Transverse colon (tissue), 4 donors: ENCODE measurements around the gene HS2ST1. TPM values are rescaled to one million over a fixed set of nuclear protein-coding genes. Genes with fewer than 3 reads are reported as not detected.
A peak's percentile ranks its signal among the peaks of the same experiment; 100 is the strongest.
"Not testable (repeated sequence)": the region's sequence is repeated elsewhere in the genome, so short reads cannot be mapped to it uniquely, and the experiment has no call there.

Experiments used
- DNase-seq: peaks from one replicate; pipeline ENCODE4 v3.0.0-alpha.2; 2019
- H3K27ac ChIP-seq, 4 donors: fragments of 200-600 bp; sonication (generic); 2 replicates each; pipeline ENCODE4 v1.5.1; 2016 to 2018; ENCODE audit warnings: inconsistent platforms in 4 of 4
- H3K27me3 ChIP-seq: fragments of 200-600 bp; sonication (generic); 2 replicates; pipeline ENCODE4 v1.5.1; 2017; ENCODE audit warnings: inconsistent platforms
- H3K36me3 ChIP-seq, 4 donors: fragments of 200-600 bp; sonication (generic); 2 replicates each; pipeline ENCODE4 v1.5.1; 2017 to 2019; ENCODE audit warnings: inconsistent platforms in 4 of 4
- H3K4me1 ChIP-seq, 4 donors: fragments of 200-600 bp; sonication (generic); 2 replicates each; pipeline ENCODE4 v1.5.1; 2017 to 2020; ENCODE audit warnings: inconsistent platforms in 4 of 4
- H3K4me3 ChIP-seq, 4 donors: fragments of 200-600 bp; sonication (generic); 1 replicate in 1 of 4; 2 replicates in 3 of 4; pipeline versions ENCODE4 v1.5.1 to v1.6.1; 2017 to 2019; ENCODE audit warnings: inconsistent platforms in 4 of 4
- H3K9me3 ChIP-seq, 2 donors: fragments of 200-600 bp; sonication (generic); 2 replicates each; pipeline ENCODE4 v1.5.1; 2017 to 2019; ENCODE audit warnings: inconsistent platforms in 2 of 2
- CTCF ChIP-seq, 5 experiments: fragments of 200-600 bp in 3 of 5; fragments of 450-650 bp in 2 of 5; sonication (generic) in 3 of 5; IDR thresholded peaks; 1 replicate in 2 of 5; 2 replicates in 3 of 5; pipeline ENCODE4 v1.5.1; 2016 to 2017; ENCODE audit warnings: antibody characterized with exemption in 5 of 5, inconsistent platforms in 3 of 5, mild to moderate bottlenecking in 2 of 5, moderate library complexity in 1 of 5
- EP300 ChIP-seq: sonication (generic); formaldehyde crosslinking; IDR thresholded peaks from one replicate; pipeline ENCODE4 v1.6.1; 2017; ENCODE audit warnings: antibody characterized with exemption, low read depth
- POLR2A ChIP-seq: fragments of 450-650 bp; IDR thresholded peaks from one replicate; pipeline ENCODE4 v1.6.1; 2016; ENCODE audit warnings: antibody characterized with exemption, mild to moderate bottlenecking, moderate library complexity
- POLR2AphosphoS5 ChIP-seq, 3 donors: sonication (generic); formaldehyde crosslinking; IDR thresholded peaks; one replicate each; pipeline ENCODE4 v1.6.1; 2016; ENCODE audit warnings: antibody characterized with exemption in 3 of 3
- WGBS, 2 donors: methylation state at CpG; one replicate each; pipeline ENCODE4 v1.1.5; 2018; ENCODE audit warnings: low coverage in 1 of 2; 5-methylcytosine and 5-hydroxymethylcytosine counted together
- in situ Hi-C, 4 donors: fragments of 200-750 bp; cut with MboI; loops; one replicate each; pipeline versions ENCODE4 v1.15.0 to v1.15.1; 2017; ENCODE audit warnings: low sequenced_read_pairs in 3 of 4, low pct_ligation_motif_present in 1 of 4, low pct_unique_long_range_greater_than_20kb in 1 of 4
- intact Hi-C: fragments of 100-400 bp; cut with DNase I; formaldehyde crosslinking; loops from one replicate; pipeline ENCODE4 v1.15.1; 2023; ENCODE audit warnings: low total_unique reads
- total RNA-seq, 4 donors: library from RNA; depleted of rRNA; stranded (reverse); fragments of >200 nt; gene quantifications; one replicate each; pipeline ENCODE4 v1.1.0, GENCODE V29; 2016

Gene HS2ST1
- total RNA-seq, 4 donors from 2014 or later = 1.9 to 17.1 (median 9.9) TPM

GRCh38 chr1:87024936-87025540 is 110.6 kb downstream of the HS2ST1 start:
- in situ Hi-C loops = no loop called here
- Histone ChIP-seq H3K4me3 (no peak overlapping the region), H3K36me3 (no peaks in the 10 kb centered on the region), H3K9me3 (no peaks in the 10 kb centered on the region), H3K4me1 (no peaks in the 10 kb centered on the region), H3K27me3 (no peaks in the 10 kb centered on the region), H3K27ac (no peak overlapping the region)
- WGBS, 2 donors = 92 to 96% methylated on average over 2 of the region's 2 CpGs
- intact Hi-C loops = no loop called here
- TF ChIP-seq CTCF (IDR thresholded peaks at IDR 0.05) (peak; percentile 27 to 52 (median 43)), POLR2AphosphoS5 (IDR thresholded peaks at IDR 0.05) (no peak), POLR2A (no peak), EP300 (no peak)
- DNase-seq = no peak

- H3K4me1 ChIP-seq, in situ Hi-C loops, H3K9me3 ChIP-seq, intact Hi-C loops, H3K36me3 ChIP-seq, H3K4me3 ChIP-seq, H3K27me3 ChIP-seq, DNase-seq, H3K27ac ChIP-seq: not testable (repeated sequence)
- 71 to 91% methylated on average over 1 to 4 of the region's 4 CpGs for WGBS, 2 donors
Measured at GRCh38 chr1:87027561-87027960, 113.1 kb downstream of the HS2ST1 start.

- no peak overlapping the region for H3K27ac ChIP-seq
- no peak overlapping the region for H3K4me3 ChIP-seq
- H3K36me3 ChIP-seq = no peaks in the 10 kb centered on the region
- no peak for TF ChIP-seq CTCF (IDR thresholded peaks at IDR 0.05)
- no peak for TF ChIP-seq POLR2AphosphoS5 (IDR thresholded peaks at IDR 0.05)
- no peak for TF ChIP-seq EP300
- no peak for TF ChIP-seq POLR2A
- 82 to 85% methylated on average over 2 of the region's 2 CpGs for WGBS, 2 donors
- DNase-seq = no peak
- in situ Hi-C loops = no loop called here
- H3K27me3 ChIP-seq = no peaks in the 10 kb centered on the region
- H3K4me1 ChIP-seq = no peaks in the 10 kb centered on the region
- H3K9me3 ChIP-seq = no peaks in the 10 kb centered on the region
- intact Hi-C loops = no loop called here
Measured at GRCh38 chr1:87028576-87028975, 114.1 kb downstream of the HS2ST1 start.

- H3K4me1 ChIP-seq = no peaks in the 10 kb centered on the region
- in situ Hi-C loops = no loop called here
- WGBS, 2 donors = 83 to 92% methylated on average over 5 to 9 of the region's 9 CpGs
- H3K36me3 ChIP-seq = no peaks in the 10 kb centered on the region
- no peak overlapping the region for H3K27ac ChIP-seq
- intact Hi-C loops = no loop called here
- no peaks in the 10 kb centered on the region for H3K9me3 ChIP-seq
- H3K4me3 ChIP-seq = no peak overlapping the region
- no peaks in the 10 kb centered on the region for H3K27me3 ChIP-seq
- TF ChIP-seq POLR2AphosphoS5 (IDR thresholded peaks at IDR 0.05) (no peak), CTCF (IDR thresholded peaks at IDR 0.05) (no peak), POLR2A (no peak), EP300 (no peak)
- no peak for DNase-seq
Measured at GRCh38 chr1:87030740-87031690, 116.6 kb downstream of the HS2ST1 start.
